ENCODE measurements around the gene KIR3DL1. TPM values are rescaled to one million over a fixed set of nuclear protein-coding genes. Genes with fewer than 3 reads are reported as not detected.

KIR3DL1 gene
- polyA plus RNA-seq, 1 experiment, result not detected

GRCh38 chr19:54873990-54874389, 57.7 kb downstream of the KIR3DL1 start, which contains the start of gene FCAR:
Gene FCAR, plus strand, starts transcription at chr19:54874235. Its CDS starts 55 bp downstream, at chr19:54874290.
- CTCF ChIA-PET, result no interaction called here
- Histone ChIP-seq H3K27me3 (ENCODE audit: control insufficient read depth, insufficient read depth, low read length) (no peaks in the 10 kb centered on the region), H3K4me3 (ENCODE audit: low read depth, low read length) (no peak within 1 kb of the TSS), H3K9me3 (ENCODE audit: control insufficient read depth, insufficient read depth, low read length) (peaks cover 33% of the 10 kb centered on the region), H3K27ac (ENCODE audit: low read depth, low read length) (no peak within 1 kb of the TSS)
- POLR2A ChIA-PET, result no interaction called here
- no peak for DNase-seq (ENCODE audit: low read depth, low spot score)
- no peak for TF ChIP-seq CTCF (IDR thresholded peaks at IDR 0.05; ENCODE audit: low read depth, low read length)

GRCh38 chr19:54875506-54875905, 59.2 kb downstream of the KIR3DL1 start:
- CTCF ChIA-PET, result no interaction called here
- no peak overlapping the region for H3K4me3 ChIP-seq (ENCODE audit: low read depth, low read length)
- H3K27me3 ChIP-seq (ENCODE audit: control insufficient read depth, insufficient read depth, low read length), result no peaks in the 10 kb centered on the region
- POLR2A ChIA-PET, result no interaction called here
- H3K27ac ChIP-seq (ENCODE audit: low read depth, low read length), result no peak overlapping the region
- DNase-seq (ENCODE audit: low read depth, low spot score), result no peak
- peaks cover 20% of the 10 kb centered on the region for H3K9me3 ChIP-seq (ENCODE audit: control insufficient read depth, insufficient read depth, low read length)
- TF ChIP-seq CTCF (IDR thresholded peaks at IDR 0.05; ENCODE audit: low read depth, low read length), result no peak

GRCh38 chr19:54877471-54877870, 61.2 kb downstream of the KIR3DL1 start:
- H3K4me3 ChIP-seq (ENCODE audit: low read depth, low read length), result no peak overlapping the region
- POLR2A ChIA-PET, result no interaction called here

More at GRCh38 chr19:54877471-54877870, 61.2 kb downstream of the KIR3DL1 start:
- Histone ChIP-seq H3K27me3 (ENCODE audit: control insufficient read depth, insufficient read depth, low read length) (no peaks in the 10 kb centered on the region), H3K27ac (ENCODE audit: low read depth, low read length) (no peak overlapping the region), H3K9me3 (ENCODE audit: control insufficient read depth, insufficient read depth, low read length) (peaks cover 32% of the 10 kb centered on the region)
- CTCF ChIA-PET, result no interaction called here
- TF ChIP-seq CTCF (IDR thresholded peaks at IDR 0.05; ENCODE audit: low read depth, low read length), result no peak
- no peak for DNase-seq (ENCODE audit: low read depth, low spot score)

Small RNA genes within 50 kb of the gene (small RNA-seq; reads per million reads assigned to genes)
- not detected for gene KIR3DP1 (ENCODE audit: insufficient read length, low read depth)
- gene RNU6-222P (ENCODE audit: insufficient read length, low read depth), result 2.4 reads per million

Other genes with a start within 250 kb of the KIR3DL1 start
- not detected in 2 replicates for gene LILRA2, start 242.7 kb upstream of the KIR3DL1 start, polyA plus RNA-seq (2011; rRNA removed)
- not detected in 2 replicates for gene LILRA1, start 222.8 kb upstream of the KIR3DL1 start, polyA plus RNA-seq (2011; rRNA removed)
- not detected in 2 replicates for gene LILRB1, start 186.0 kb upstream of the KIR3DL1 start, polyA plus RNA-seq (2011; rRNA removed)
- 0.06 and 0.10 TPM in 2 replicates for gene LILRB4, start 153.5 kb upstream of the KIR3DL1 start, polyA plus RNA-seq (2011; rRNA removed)
- gene KIR3DL3, start 92.0 kb upstream of the KIR3DL1 start, polyA plus RNA-seq (2011; rRNA removed), result not detected in 2 replicates
- gene KIR2DL3, start 78.0 kb upstream of the KIR3DL1 start, polyA plus RNA-seq (2011; rRNA removed), result not detected in 2 replicates
- gene KIR2DL1, start 46.7 kb upstream of the KIR3DL1 start, polyA plus RNA-seq (2011; rRNA removed), result not detected in 2 replicates
- not detected in 2 replicates for gene KIR2DL4, start 12.9 kb upstream of the KIR3DL1 start, polyA plus RNA-seq (2011; rRNA removed)
- gene KIR2DS4, start 16.2 kb downstream of the KIR3DL1 start, polyA plus RNA-seq (2011; rRNA removed), result not detected in 2 replicates
- not detected in 2 replicates for gene KIR3DL2, start 34.0 kb downstream of the KIR3DL1 start, polyA plus RNA-seq (2011; rRNA removed)
- gene FCAR, start 57.8 kb downstream of the KIR3DL1 start, polyA plus RNA-seq (2011; rRNA removed), result not detected in 2 replicates
- not detected in 2 replicates for gene NCR1, start 89.7 kb downstream of the KIR3DL1 start, polyA plus RNA-seq (2011; rRNA removed)
- not detected in 2 replicates for gene NLRP7, start 131.1 kb downstream of the KIR3DL1 start, polyA plus RNA-seq (2011; rRNA removed)
- gene NLRP2, start 149.9 kb downstream of the KIR3DL1 start, polyA plus RNA-seq (2011; rRNA removed), result 0.12 TPM in 1 of 2 replicates, not detected in the other
- 0.11 TPM in 1 of 2 replicates, not detected in the other for gene GP6, start 221.8 kb downstream of the KIR3DL1 start, polyA plus RNA-seq (2011; rRNA removed)
- 3.1 and 4.5 TPM in 2 replicates for gene RDH13, start 246.7 kb downstream of the KIR3DL1 start, polyA plus RNA-seq (2011; rRNA removed)